Gastroesophageal sphincter (tissue), 4 donors: ENCODE data around the gene CORO2B. TPM values are rescaled to one million over a fixed set of nuclear protein-coding genes. Genes with fewer than 3 reads are reported as not detected.

Experiments
- ATAC-seq: fragments of 150-250 bp; one replicate; pipeline ENCODE4 v1.9.1; 2016; ENCODE audit warnings: mild to moderate bottlenecking, moderate library complexity
- H3K27ac ChIP-seq, 4 donors: fragments of 200-600 bp; sonication (generic) in 3 of 4; 1 replicate in 3 of 4; 2 replicates in 1 of 4; pipeline ENCODE4 v1.5.1; 2016 to 2019
- H3K27me3 ChIP-seq: fragments of 200-600 bp; sonication (generic); one replicate; pipeline ENCODE4 v1.5.1; 2019
- H3K36me3 ChIP-seq, 2 donors: fragments of 200-600 bp; sonication (generic); one replicate each; pipeline ENCODE4 v1.5.1; 2019; ENCODE audit warnings: control low read depth in 1 of 2
- H3K4me1 ChIP-seq, 3 donors: fragments of 200-600 bp; sonication (generic); 1 replicate in 2 of 3; 2 replicates in 1 of 3; pipeline ENCODE4 v1.5.1; 2016 to 2019; ENCODE audit warnings: control low read depth in 2 of 3
- H3K4me3 ChIP-seq, 2 donors: fragments of 200-600 bp; sonication (generic); one replicate each; pipeline ENCODE4 v1.5.1; 2019; ENCODE audit warnings: mild to moderate bottlenecking in 1 of 2, moderate library complexity in 1 of 2
- H3K9me3 ChIP-seq, 3 donors: fragments of 200-600 bp; sonication (generic); one replicate each; pipeline ENCODE4 v1.5.1; 2017 to 2019; ENCODE audit warnings: control low read depth in 2 of 3
- CTCF ChIP-seq, 4 experiments: fragments of 200-600 bp in 2 of 4; fragments of 450-650 bp in 2 of 4; sonication (generic) in 1 of 4; IDR thresholded peaks; one replicate each; pipeline ENCODE4 v1.5.1; 2017 to 2019; ENCODE audit warnings: antibody characterized with exemption in 4 of 4, mild to moderate bottlenecking in 2 of 4, moderate library complexity in 2 of 4
- EP300 ChIP-seq: sonication (generic); formaldehyde crosslinking; IDR thresholded peaks from one replicate; pipeline ENCODE4 v1.6.1; 2017; ENCODE audit warnings: antibody characterized with exemption, mild to moderate bottlenecking
- POLR2A ChIP-seq, 2 donors: fragments of 450-650 bp; IDR thresholded peaks; one replicate each; pipeline ENCODE4 v1.6.1; 2017; ENCODE audit warnings: antibody characterized with exemption in 2 of 2, mild to moderate bottlenecking in 2 of 2, moderate library complexity in 1 of 2
- POLR2AphosphoS5 ChIP-seq: sonication (generic); formaldehyde crosslinking; IDR thresholded peaks from one replicate; pipeline ENCODE4 v1.6.1; 2017; ENCODE audit warnings: antibody characterized with exemption
- WGBS, 2 donors: methylation state at CpG; one replicate each; pipeline ENCODE4 v1.1.5; 2018; ENCODE audit warnings: low coverage in 1 of 2; 5-methylcytosine and 5-hydroxymethylcytosine counted together
- total RNA-seq, 4 donors: library from RNA; depleted of rRNA; stranded (reverse); fragments of >200 nt; gene quantifications; one replicate each; pipeline ENCODE4 v1.1.0, GENCODE V29; 2016

Gene CORO2B
- total RNA-seq, 4 donors from 2014 or later, result 3.2 to 9.1 (median 6.6) TPM

GRCh38 chr15:68587769-68588385 is 9.1 kb downstream of the CORO2B start:
- H3K9me3 ChIP-seq, result no peaks in the 10 kb centered on the region
- H3K4me3 ChIP-seq, result no peak overlapping the region
- WGBS, 2 donors, result 90 to 91% methylated on average over 4 of the region's 4 CpGs
- H3K27me3 ChIP-seq, result peaks cover 11% of the 10 kb centered on the region
- no peak for ATAC-seq
- peaks cover 0 to 63% (median 8%) of the 10 kb centered on the region in 3 donors for H3K4me1 ChIP-seq
- no peaks in the 10 kb centered on the region for H3K36me3 ChIP-seq
- TF ChIP-seq POLR2A (IDR thresholded peaks at IDR 0.05) (no peak), EP300 (no peak), CTCF (IDR thresholded peaks at IDR 0.05) (no peak), POLR2AphosphoS5 (no peak)
- H3K27ac ChIP-seq, result peak overlapping the region in 2 of 4 donors; percentile 30 to 35

DNA sequence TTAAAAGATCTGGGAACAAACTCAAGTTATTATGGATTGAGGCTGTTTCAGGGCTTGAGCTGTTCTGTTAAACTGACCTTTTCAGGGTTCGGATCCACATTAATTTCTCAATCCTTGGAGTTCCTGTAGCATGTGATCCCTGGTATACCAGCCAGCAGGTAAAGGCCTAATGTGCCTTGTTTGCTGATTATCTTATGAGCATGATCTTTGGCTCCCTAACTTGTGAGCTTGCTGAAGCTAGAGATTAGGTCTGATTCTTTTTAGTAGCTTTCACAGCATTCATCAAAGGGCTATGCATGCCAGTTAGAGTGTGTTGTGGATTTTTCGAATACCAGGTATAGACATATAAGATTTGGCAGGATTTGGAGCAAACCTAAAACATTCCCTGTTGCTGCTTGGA is 10.3 kb downstream of the CORO2B start:
- no peak overlapping the region for H3K4me3 ChIP-seq
- TF ChIP-seq POLR2AphosphoS5, result no peak
- TF ChIP-seq CTCF (IDR thresholded peaks at IDR 0.05), result no peak
- TF ChIP-seq POLR2A (IDR thresholded peaks at IDR 0.05), result no peak
- H3K4me1 ChIP-seq, result peaks cover 0 to 64% (median 8%) of the 10 kb centered on the region in 3 donors
- 61 to 64% methylated on average over 2 of the region's 2 CpGs for WGBS, 2 donors
- no peak for ATAC-seq
- peak overlapping the region in 2 of 4 donors; percentile 0 to 39 for H3K27ac ChIP-seq
- H3K36me3 ChIP-seq, result no peaks in the 10 kb centered on the region
- peaks cover 19% of the 10 kb centered on the region for H3K27me3 ChIP-seq
- no peaks in the 10 kb centered on the region for H3K9me3 ChIP-seq

DNA sequence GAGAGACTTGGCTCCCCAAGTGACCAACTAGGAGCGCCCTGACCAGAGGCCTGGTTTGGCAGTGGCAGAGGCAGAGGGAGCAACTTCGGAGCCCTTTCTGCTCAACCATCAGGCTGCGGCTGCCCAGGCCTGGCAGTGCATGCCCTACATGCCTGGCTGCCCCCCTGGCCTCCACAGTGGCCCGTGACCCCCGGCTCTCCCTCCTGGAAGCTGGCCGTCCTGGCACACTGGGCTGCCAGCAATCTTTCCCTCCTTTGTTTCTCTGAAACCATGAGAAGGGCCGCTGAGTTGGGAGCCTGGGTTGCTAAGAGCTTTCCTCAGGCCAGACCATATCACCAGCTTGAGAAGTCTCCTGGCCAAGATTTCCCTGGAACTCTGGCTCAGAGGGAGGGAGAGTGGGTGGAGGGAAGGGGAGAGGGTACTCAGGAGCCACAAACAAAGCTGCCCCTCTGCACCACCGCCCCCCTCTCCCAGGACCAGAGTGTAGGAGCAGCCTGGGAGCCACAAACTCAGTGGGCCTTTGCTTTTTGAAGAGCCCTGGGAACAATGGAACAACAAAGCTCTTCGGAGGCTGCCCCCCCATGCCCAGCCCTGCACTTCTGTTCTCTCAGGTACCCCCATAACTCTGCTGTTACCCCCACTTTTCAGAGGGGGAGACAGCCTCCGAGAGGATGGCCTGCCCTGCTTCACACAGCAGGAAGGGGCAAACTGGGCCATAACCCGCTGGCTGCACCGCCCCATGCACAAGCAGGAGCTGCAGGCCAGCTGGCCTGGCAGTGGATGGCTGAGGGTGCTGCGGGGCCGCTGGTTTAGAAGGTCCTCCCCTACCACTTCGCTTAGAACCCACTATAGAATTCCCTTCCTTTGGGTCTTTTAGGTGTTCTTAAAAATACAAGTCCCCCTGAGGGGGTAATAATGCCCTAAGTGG is 11.3 kb downstream of the CORO2B start:
- H3K4me1 ChIP-seq, result peaks cover 0 to 64% (median 0%) of the 10 kb centered on the region in 3 donors
- WGBS, 2 donors, result 68 to 87% methylated on average over 6 of the region's 15 CpGs
- no peak for ATAC-seq
- peak overlapping the region in 3 of 4 donors; percentile 0 to 39 (median 24) for H3K27ac ChIP-seq
- no peak overlapping the region for H3K4me3 ChIP-seq
- TF ChIP-seq CTCF (IDR thresholded peaks at IDR 0.05) (no peak), EP300 (no peak), POLR2AphosphoS5 (no peak)
- H3K9me3 ChIP-seq, result no peaks in the 10 kb centered on the region
- no peaks in the 10 kb centered on the region for H3K36me3 ChIP-seq
- peaks cover 26% of the 10 kb centered on the region for H3K27me3 ChIP-seq

- H3K27me3 ChIP-seq, result peaks cover 26% of the 10 kb centered on the region
- H3K36me3 ChIP-seq, result no peaks in the 10 kb centered on the region
- H3K4me3 ChIP-seq, result no peak overlapping the region
- TF ChIP-seq EP300 (no peak), CTCF (IDR thresholded peaks at IDR 0.05) (no peak), POLR2AphosphoS5 (no peak), POLR2A (IDR thresholded peaks at IDR 0.05) (no peak)
- H3K27ac ChIP-seq, result peak overlapping the region in 1 of 4 donors; percentile 39
- WGBS, 2 donors, result 92 to 95% methylated on average over 3 to 6 of the region's 9 CpGs
- H3K9me3 ChIP-seq, result no peaks in the 10 kb centered on the region
- no peak for ATAC-seq
- peaks cover 0 to 59% (median 0%) of the 10 kb centered on the region in 3 donors for H3K4me1 ChIP-seq
Observed at GRCh38 chr15:68590721-68591389, 12.1 kb downstream of the CORO2B start.
